ENCODE results near the gene KRTAP7-1. TPM values are rescaled to one million over a fixed set of nuclear protein-coding genes. Genes with fewer than 3 reads are reported as not detected.

KRTAP7-1 gene
- total RNA-seq, 2 donors from 2014 or later = not detected

DNA sequence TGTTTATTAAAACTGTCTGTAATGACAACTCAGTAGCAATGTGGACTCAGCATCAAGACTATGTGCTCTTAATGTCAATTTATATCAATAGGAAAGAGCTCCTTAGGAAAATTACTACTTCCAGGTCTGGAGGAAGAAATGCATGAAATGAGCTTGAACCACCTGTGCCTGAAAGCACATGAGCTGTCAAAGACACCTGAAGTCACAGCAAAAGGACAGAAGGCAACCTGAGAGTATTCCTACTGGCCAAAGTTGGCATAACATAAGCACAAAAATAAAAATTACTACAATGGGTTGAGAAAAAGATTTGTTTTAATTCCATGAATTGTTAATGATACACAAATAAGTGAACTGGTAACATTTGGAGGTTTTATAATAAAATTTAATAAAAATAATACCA lies 13.4 kb upstream of the KRTAP7-1 start:
- Histone ChIP-seq H3K9ac (ENCODE audit: extremely low read depth, low read length, poor library complexity, severe bottlenecking) (no peak overlapping the region), H3K27me3 (ENCODE audit: control insufficient read depth, insufficient read depth, low read length, poor library complexity, severe bottlenecking) (no peaks in the 10 kb centered on the region), H3K4me1 (ENCODE audit: control insufficient read depth, insufficient read depth, low read length) (no peaks in the 10 kb centered on the region), H3K27ac (ENCODE audit: low read depth, low read length) (no peak overlapping the region), H3K4me3 (ENCODE audit: low read length) (no peak overlapping the region), H3K36me3 (ENCODE audit: control insufficient read depth, insufficient read depth, low read length) (no peaks in the 10 kb centered on the region), H3K9me3 (ENCODE audit: control insufficient read depth, low read length) (no peaks in the 10 kb centered on the region)
- Mint-ChIP-seq H3K36me3 (ENCODE audit: low read depth) (no peaks in the 10 kb centered on the region), H3K27me3 (ENCODE audit: insufficient read depth) (no peaks in the 10 kb centered on the region), H3K4me3 (no peak overlapping the region), H3K9me3 (no peaks in the 10 kb centered on the region), H3K4me1 (no peaks in the 10 kb centered on the region), H3K27ac (no peak overlapping the region)
- peak; percentile 67 for TF ChIP-seq CTCF (conservative IDR thresholded peaks at IDR 0.05)
- no peak for DNase-seq

DNA sequence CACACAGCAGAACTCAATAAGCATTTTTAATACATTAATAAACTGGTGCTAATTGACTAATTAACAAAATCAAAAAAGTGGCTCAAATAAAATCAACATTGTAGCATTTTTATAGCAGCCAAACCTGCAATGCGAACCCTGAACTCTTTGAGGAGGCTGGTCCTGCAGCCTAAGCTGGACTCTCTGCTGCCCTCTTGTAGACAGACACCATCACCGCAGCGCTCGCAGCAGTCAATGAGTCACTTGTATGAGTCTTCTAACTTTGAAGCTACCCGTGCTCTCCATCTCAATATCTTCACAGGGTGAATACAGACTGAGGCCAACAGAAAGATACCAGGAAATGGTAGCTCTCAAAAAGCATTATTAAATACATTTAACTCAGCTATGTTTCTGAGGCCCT lies 9.7 kb upstream of the KRTAP7-1 start:
- H3K4me3 ChIP-seq (ENCODE audit: low read length) = no peak overlapping the region
- Mint-ChIP-seq H3K27me3 (ENCODE audit: insufficient read depth) (no peaks in the 10 kb centered on the region), H3K4me1 (no peaks in the 10 kb centered on the region), H3K27ac (no peak overlapping the region), H3K4me3 (no peak overlapping the region), H3K36me3 (ENCODE audit: low read depth) (no peaks in the 10 kb centered on the region), H3K9me3 (no peaks in the 10 kb centered on the region)
- H3K36me3 ChIP-seq (ENCODE audit: control insufficient read depth, insufficient read depth, low read length) = no peaks in the 10 kb centered on the region
- H3K9me3 ChIP-seq (ENCODE audit: control insufficient read depth, low read length) = no peaks in the 10 kb centered on the region
- peak; percentile 89 for DNase-seq
- H3K27ac ChIP-seq (ENCODE audit: low read depth, low read length) = no peak overlapping the region
- no peak overlapping the region for H3K9ac ChIP-seq (ENCODE audit: extremely low read depth, low read length, poor library complexity, severe bottlenecking)
- no peaks in the 10 kb centered on the region for H3K27me3 ChIP-seq (ENCODE audit: control insufficient read depth, insufficient read depth, low read length, poor library complexity, severe bottlenecking)
- WGBS, 2 experiments (ENCODE audit: insufficient coverage in 1 of 2, insufficient read length in 1 of 2) = 13 to 25% methylated on average over 4 to 5 of the region's 5 CpGs
- H3K4me1 ChIP-seq (ENCODE audit: control insufficient read depth, insufficient read depth, low read length) = no peaks in the 10 kb centered on the region
- peak; percentile 87 for TF ChIP-seq CTCF (conservative IDR thresholded peaks at IDR 0.05)

DNA sequence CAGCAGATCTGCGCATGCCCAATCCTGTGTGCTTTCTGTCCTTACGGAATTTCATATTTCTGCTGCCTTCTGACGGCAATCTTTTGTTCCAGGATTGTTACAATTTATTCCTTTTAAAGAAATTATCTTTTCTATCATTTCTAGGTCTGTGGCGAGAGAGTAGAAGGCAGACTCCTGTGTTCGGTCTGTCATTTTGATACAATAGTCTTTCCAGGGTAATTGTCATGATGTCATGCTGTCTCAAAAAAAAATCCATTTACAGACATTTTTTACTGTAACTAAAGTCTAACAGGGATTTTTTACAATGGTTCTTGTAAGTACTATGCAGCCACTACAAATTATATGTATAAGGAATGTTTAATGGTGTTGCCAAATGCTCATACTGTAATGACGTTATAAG lies 9.0 kb upstream of the KRTAP7-1 start:
- WGBS, 2 experiments (ENCODE audit: insufficient coverage in 1 of 2, insufficient read length in 1 of 2) = 82 to 92% methylated on average over 1 to 6 of the region's 6 CpGs
- Histone ChIP-seq H3K27ac (ENCODE audit: low read depth, low read length) (no peak overlapping the region), H3K36me3 (ENCODE audit: control insufficient read depth, insufficient read depth, low read length) (no peaks in the 10 kb centered on the region), H3K4me3 (ENCODE audit: low read length) (no peak overlapping the region), H3K9me3 (ENCODE audit: control insufficient read depth, low read length) (no peaks in the 10 kb centered on the region), H3K4me1 (ENCODE audit: control insufficient read depth, insufficient read depth, low read length) (no peaks in the 10 kb centered on the region), H3K9ac (ENCODE audit: extremely low read depth, low read length, poor library complexity, severe bottlenecking) (no peak overlapping the region), H3K27me3 (ENCODE audit: control insufficient read depth, insufficient read depth, low read length, poor library complexity, severe bottlenecking) (no peaks in the 10 kb centered on the region)
- Mint-ChIP-seq H3K27ac (no peak overlapping the region), H3K4me1 (no peaks in the 10 kb centered on the region), H3K27me3 (ENCODE audit: insufficient read depth) (no peaks in the 10 kb centered on the region), H3K4me3 (no peak overlapping the region), H3K36me3 (ENCODE audit: low read depth) (no peaks in the 10 kb centered on the region), H3K9me3 (no peaks in the 10 kb centered on the region)
- no peak for DNase-seq
- no peak for TF ChIP-seq CTCF (conservative IDR thresholded peaks at IDR 0.05)
